Measurements from ENCODE around the gene RAD52.

RAD52 gene

GRCh38 chr12:949453-950191, at the start of gene RAD52:
Gene RAD52, minus strand, starts transcription at chr12:949694. Its CDS starts 16,636 bp downstream, at chr12:933058.
- DNase-seq (ENCODE audit: low spot score), result peak; percentile 97

- no peak for DNase-seq (ENCODE audit: low spot score)
Measured at GRCh38 chr12:998020-998874, 48.8 kb upstream of the RAD52 start.

- no peak for DNase-seq (ENCODE audit: low spot score)
Measured at GRCh38 chr12:997505-997904, 48.0 kb upstream of the RAD52 start.

- DNase-seq (ENCODE audit: low spot score), result no peak
Measured at GRCh38 chr12:996881-997280, 47.4 kb upstream of the RAD52 start.

- no peak for DNase-seq (ENCODE audit: low spot score)
Measured at GRCh38 chr12:992647-993046, 43.2 kb upstream of the RAD52 start.

GRCh38 chr12:991350-992333, 42.1 kb upstream of the RAD52 start:
- peak; percentile 32 for DNase-seq (ENCODE audit: low spot score)

- DNase-seq (ENCODE audit: low spot score), result peak; percentile 84
Measured at GRCh38 chr12:990661-991349, 41.3 kb upstream of the RAD52 start, which contains the start of gene ERC1. Gene ERC1, plus strand, starts transcription at chr12:991223. Its CDS starts 36,681 bp downstream, at chr12:1027904.

- DNase-seq (ENCODE audit: low spot score), result peak; percentile 45
Measured at GRCh38 chr12:989751-990660, 40.5 kb upstream of the RAD52 start.

GRCh38 chr12:989051-989450, 39.6 kb upstream of the RAD52 start:
- DNase-seq (ENCODE audit: low spot score), result no peak

- DNase-seq (ENCODE audit: low spot score), result no peak
Measured at GRCh38 chr12:988646-989045, 39.2 kb upstream of the RAD52 start.

GRCh38 chr12:981961-982360, 32.5 kb upstream of the RAD52 start:
- DNase-seq (ENCODE audit: low spot score), result no peak

- DNase-seq (ENCODE audit: low spot score), result no peak
Measured at GRCh38 chr12:981176-981828, 31.8 kb upstream of the RAD52 start.

- no peak for DNase-seq (ENCODE audit: low spot score)
Measured at GRCh38 chr12:979349-979748, 29.9 kb upstream of the RAD52 start.

GRCh38 chr12:977156-977555, 27.7 kb upstream of the RAD52 start:
- no peak for DNase-seq (ENCODE audit: low spot score)

- DNase-seq (ENCODE audit: low spot score), result no peak
Measured at GRCh38 chr12:976644-977043, 27.1 kb upstream of the RAD52 start.

- no peak for DNase-seq (ENCODE audit: low spot score)
Measured at GRCh38 chr12:974271-974862, 24.9 kb upstream of the RAD52 start.

- DNase-seq (ENCODE audit: low spot score), result no peak
Measured at GRCh38 chr12:971991-972390, 22.5 kb upstream of the RAD52 start.

GRCh38 chr12:969821-970220, 20.3 kb upstream of the RAD52 start:
- DNase-seq (ENCODE audit: low spot score), result no peak

GRCh38 chr12:968545-968944, 19.1 kb upstream of the RAD52 start:
- no peak for DNase-seq (ENCODE audit: low spot score)

Data from CD4-positive, alpha-beta T cell treated with Interleukin-2 at 100 ng/mL for 4 hours (primary cell).